HepG2 (cell line): ENCODE data around the gene ABCC3. TPM values are rescaled to one million over a fixed set of nuclear protein-coding genes. Genes with fewer than 3 reads are reported as not detected.

Experiments
- ARNTL ChIP-seq: sonication (generic); formaldehyde crosslinking; IDR thresholded peaks from 2 replicates; pipeline ENCODE4 v1.4.0; 2020; ENCODE audit warnings: mild to moderate bottlenecking, missing genetic modification reagents
- ATF4 ChIP-seq, 2 experiments: fragments of 450-650 bp in 1 of 2; sonication (generic) in 1 of 2; formaldehyde crosslinking; IDR thresholded peaks; 2 replicates each; pipeline versions ENCODE4 v1.5.0 to v1.8.0; 2020 to 2022; ENCODE audit warnings: mild to moderate bottlenecking in 1 of 2, missing genetic modification reagents in 1 of 2
- EED ChIP-seq: sonication (generic); formaldehyde crosslinking; IDR thresholded peaks from 2 replicates; pipeline ENCODE4 v1.5.0; 2020; ENCODE audit warnings: mild to moderate bottlenecking, missing genetic modification reagents
- ETV5 ChIP-seq: IDR thresholded peaks from 2 replicates; pipeline ENCODE4 v1.6.1; 2018; ENCODE audit warnings: missing biosample characterization, missing genetic modification reagents, inconsistent platforms, borderline replicate concordance
- ETV6 ChIP-seq: sonication (generic); formaldehyde crosslinking; conservative IDR thresholded peaks from 2 replicates; pipeline ENCODE4 v1.4.0; 2020; ENCODE audit warnings: missing genetic modification reagents
- FOXP1 ChIP-seq, 2 experiments: fragments of 450-650 bp in 1 of 2; IDR thresholded peaks; 2 replicates each; pipeline ENCODE4 v1.6.1; 2017 to 2018; ENCODE audit warnings: antibody characterized with exemption in 1 of 2
- HNRNPK ChIP-seq: fragments of 200-400 bp; formaldehyde crosslinking; IDR thresholded peaks from 2 replicates; pipeline ENCODE4 v1.6.1; 2018; ENCODE audit warnings: low read length, low read depth, moderate library complexity, mild to moderate bottlenecking; ENCODE audit not compliant: poor library complexity, severe bottlenecking
- IKZF4 ChIP-seq: sonication (generic); formaldehyde crosslinking; IDR thresholded peaks from 2 replicates; pipeline ENCODE4 v1.5.1; 2020; ENCODE audit warnings: borderline replicate concordance, mild to moderate bottlenecking, low read depth, missing genetic modification reagents; ENCODE audit errors: not compliant biosample characterization
- IRF2 ChIP-seq: IDR thresholded peaks from 2 replicates; pipeline ENCODE4 v1.6.1; 2018; ENCODE audit warnings: missing genetic modification reagents, missing compliant biosample characterization
- PCBP1 ChIP-seq: fragments of 200-400 bp; formaldehyde crosslinking; IDR thresholded peaks from 2 replicates; pipeline ENCODE4 v1.6.1; 2017; ENCODE audit warnings: mild to moderate bottlenecking, low read depth, low read length, borderline replicate concordance
- U2AF2 ChIP-seq: fragments of 200-400 bp; formaldehyde crosslinking; IDR thresholded peaks from 2 replicates; pipeline ENCODE4 v1.6.1; 2017; ENCODE audit warnings: low read depth, mild to moderate bottlenecking, low read length
- ZBTB1 ChIP-seq: sonication (generic); formaldehyde crosslinking; IDR thresholded peaks from 2 replicates; pipeline ENCODE4 v1.4.0; 2020; ENCODE audit warnings: missing genetic modification reagents, borderline replicate concordance
- ZBTB49 ChIP-seq: sonication (generic); formaldehyde crosslinking; IDR thresholded peaks from 2 replicates; pipeline ENCODE4 v1.4.0; 2020; ENCODE audit warnings: missing genetic modification reagents, borderline replicate concordance
- ZNF609 ChIP-seq: sonication (generic); formaldehyde crosslinking; IDR thresholded peaks from 2 replicates; pipeline ENCODE4 v1.4.0; 2020; ENCODE audit warnings: mild to moderate bottlenecking, missing genetic modification reagents, borderline replicate concordance
- polyA plus RNA-seq, 8 experiments: library from polyadenylated mRNA; depleted of rRNA in 3 of 8; stranded (reverse) in 7 of 8; unstranded in 1 of 8; fragments of >200 nt; fragmentation: Illumina TruSeq in 4 of 8; extraction: Trizol in 4 of 8; gene quantifications; 2 replicates each; pipeline versions ENCODE4 v1.2.1 to v1.2.3, GENCODE V29; 2011 to 2016; ENCODE audit warnings: low read depth in 4 of 8, missing spikeins in 1 of 8, mixed read lengths in 1 of 8; ENCODE audit not compliant: insufficient read depth in 1 of 8
- total RNA-seq, 5 experiments: library from RNA; depleted of rRNA; stranded (reverse); fragments of >200 nt; fragmentation: Illumina TruSeq; extraction: Trizol; gene quantifications; 2 replicates each; pipeline ENCODE4 v1.2.3, GENCODE V29; 2016; ENCODE audit warnings: low read depth in 1 of 5
- TF ChIP-seq, protein P1 (sequence below), 2 experiments: sonication (generic) in 1 of 2; formaldehyde crosslinking in 1 of 2; IDR thresholded peaks; 2 replicates each; pipeline versions ENCODE4 v1.4.0 to v1.6.1; 2018 to 2020; ENCODE audit warnings: missing genetic modification reagents in 2 of 2, borderline replicate concordance in 1 of 2, low read depth in 1 of 2, mild to moderate bottlenecking in 1 of 2, missing biosample characterization in 1 of 2
- TF ChIP-seq, protein P2 (sequence below): sonication (generic); formaldehyde crosslinking; IDR thresholded peaks from 2 replicates; pipeline ENCODE4 v1.5.0; 2020; ENCODE audit warnings: missing genetic modification reagents

Gene ABCC3
- total and polyA plus RNA-seq, 2 of the 13 experiments (the other 11 are each of a cell fraction or from before 2014, with no cell fraction given) = 25.2 to 50.7 TPM

- TF ChIP-seq ZNF609 (peak; percentile 50; the same call in 1 of the 2 replicates), ARNTL (CRISPR knock-in tag) (no peak), EED (CRISPR knock-in tag) (no peak), U2AF2 (no peak), ATF4 (CRISPR knock-in tag; IDR thresholded peaks at IDR 0.05) (no peak), FOXP1 (IDR thresholded peaks at IDR 0.05) (no peak), FOXP1 (CRISPR knock-in tag; IDR thresholded peaks at IDR 0.05) (no peak), PCBP1 (peak; percentile 88; the same call in 1 of the 2 replicates), IKZF4 (CRISPR knock-in tag) (no peak), ZBTB1 (CRISPR knock-in tag) (no peak), ETV5 (CRISPR knock-in tag) (no peak; the same call in 1 of the 2 replicates), ETV6 (CRISPR knock-in tag) (no peak), HNRNPK (no peak), IRF2 (CRISPR knock-in tag) (no peak), ZBTB49 (no peak)
- TF ChIP-seq, protein P1, sequence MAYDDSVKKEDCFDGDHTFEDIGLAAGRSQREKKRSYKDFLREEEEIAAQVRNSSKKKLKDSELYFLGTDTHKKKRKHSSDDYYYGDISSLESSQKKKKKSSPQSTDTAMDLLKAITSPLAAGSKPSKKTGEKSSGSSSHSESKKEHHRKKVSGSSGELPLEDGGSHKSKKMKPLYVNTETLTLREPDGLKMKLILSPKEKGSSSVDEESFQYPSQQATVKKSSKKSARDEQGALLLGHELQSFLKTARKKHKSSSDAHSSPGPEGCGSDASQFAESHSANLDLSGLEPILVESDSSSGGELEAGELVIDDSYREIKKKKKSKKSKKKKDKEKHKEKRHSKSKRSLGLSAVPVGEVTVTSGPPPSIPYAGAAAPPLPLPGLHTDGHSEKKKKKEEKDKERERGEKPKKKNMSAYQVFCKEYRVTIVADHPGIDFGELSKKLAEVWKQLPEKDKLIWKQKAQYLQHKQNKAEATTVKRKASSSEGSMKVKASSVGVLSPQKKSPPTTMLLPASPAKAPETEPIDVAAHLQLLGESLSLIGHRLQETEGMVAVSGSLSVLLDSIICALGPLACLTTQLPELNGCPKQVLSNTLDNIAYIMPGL (CRISPR knock-in tag; IDR thresholded peaks at IDR 0.05; ENCODE audit: borderline replicate concordance in 1 of 2, low read depth in 1 of 2) = peak in 1 of 2 experiments; percentile 69; a peak in 2 of 4 replicates
- TF ChIP-seq, protein P2, sequence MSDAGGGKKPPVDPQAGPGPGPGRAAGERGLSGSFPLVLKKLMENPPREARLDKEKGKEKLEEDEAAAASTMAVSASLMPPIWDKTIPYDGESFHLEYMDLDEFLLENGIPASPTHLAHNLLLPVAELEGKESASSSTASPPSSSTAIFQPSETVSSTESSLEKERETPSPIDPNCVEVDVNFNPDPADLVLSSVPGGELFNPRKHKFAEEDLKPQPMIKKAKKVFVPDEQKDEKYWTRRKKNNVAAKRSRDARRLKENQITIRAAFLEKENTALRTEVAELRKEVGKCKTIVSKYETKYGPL (CRISPR knock-in tag) = no peak; the same call in 1 of the 2 replicates
Observed at GRCh38 chr17:50634915-50635731, 442 bp downstream of the ABCC3 start (continued).
